22Rv1 (cell line): ENCODE data around the gene GFOD1.

Source experiments
- CTCF ChIP-seq: fragments of 450-650 bp; IDR thresholded peaks from 2 replicates; pipeline ENCODE4 v1.5.1; 2017; ENCODE audit warnings: mild to moderate bottlenecking
- ZFX ChIP-seq: fragments of 450-650 bp; IDR thresholded peaks from 2 replicates; pipeline ENCODE4 v1.6.1; 2017; ENCODE audit warnings: antibody characterized with exemption, borderline replicate concordance

GRCh38 chr6:13425943-13426931, 61.2 kb downstream of the GFOD1 start:
- TF ChIP-seq CTCF: no peak
- TF ChIP-seq ZFX: no peak
